NCI-H1105 treated with DMSO at 0.1 percent for 48 hours (cell line): ENCODE data around the gene OR2A2.
"Not testable (repeated sequence)": the region's sequence is repeated elsewhere in the genome, so short reads cannot be mapped to it uniquely, and the experiment has no call there.

Source experiments
- DNase-seq: peaks from one replicate; lab custom pipeline; 2025; lab: John Stamatoyannopoulos, UW

The OR2A2 gene

DNA sequence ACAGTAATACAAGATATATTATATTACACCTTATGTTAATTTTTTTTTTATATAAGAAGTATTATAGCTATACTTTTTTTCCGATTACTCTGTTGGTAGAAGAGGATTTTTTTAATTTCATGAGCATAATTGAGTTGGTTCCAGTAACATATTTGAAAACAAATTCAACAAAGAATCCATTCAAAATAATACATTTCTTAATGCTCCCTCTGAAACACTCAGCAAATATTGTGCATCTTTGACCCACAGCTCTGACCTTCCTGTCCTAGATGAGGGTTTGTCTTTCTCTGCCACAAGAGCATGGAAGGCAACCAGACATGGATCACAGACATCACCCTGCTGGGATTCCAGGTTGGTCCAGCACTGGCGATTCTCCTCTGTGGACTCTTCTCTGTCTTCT, at the start of gene OR2A2:
Gene OR2A2, plus strand, starts transcription at position 301 of the 400 bp plus-strand sequence. Its CDS starts 0 bp downstream, at position 301.
- DNase-seq: no peak

DNA sequence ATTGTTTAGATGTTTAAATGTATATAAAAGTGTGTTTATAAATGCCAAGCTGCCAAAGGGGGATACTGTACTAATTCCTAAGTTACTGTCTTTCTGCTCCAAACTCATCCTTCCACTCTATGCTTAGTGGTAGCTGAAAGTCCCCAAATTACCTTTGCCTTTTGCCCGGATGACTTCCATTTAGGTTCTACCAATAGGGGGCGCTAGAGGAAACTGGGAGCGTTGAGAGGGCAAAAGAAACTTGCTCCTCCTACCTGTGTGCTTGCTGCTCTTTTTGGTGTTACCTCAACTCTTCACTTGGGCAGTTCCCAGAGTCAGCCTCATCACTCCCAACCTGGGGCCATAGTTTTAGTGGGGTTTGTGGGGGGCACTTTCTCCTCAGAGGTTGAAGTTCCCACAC, 45.7 kb upstream of the OR2A2 start:
- no peak for DNase-seq

DNA sequence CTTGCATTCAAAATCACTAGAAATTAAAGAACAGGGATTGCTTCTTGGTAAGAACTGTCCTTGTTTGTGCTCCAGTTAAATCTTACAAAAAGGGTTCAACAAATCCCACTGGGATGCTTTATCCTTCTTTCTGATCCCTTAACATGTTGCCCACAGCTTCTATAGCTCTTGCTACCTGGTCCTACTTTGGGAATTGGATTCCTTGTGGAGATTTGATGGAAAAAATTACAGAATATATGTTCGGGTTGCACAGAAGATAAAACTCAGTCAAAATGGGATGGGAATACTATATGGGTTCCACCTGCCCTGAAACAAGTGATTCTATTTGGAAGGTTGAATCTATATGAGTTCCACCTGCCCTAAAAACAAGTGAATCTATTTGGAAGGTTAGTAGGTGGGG, 39.9 kb upstream of the OR2A2 start, which contains the start of gene OR2A25:
Gene OR2A25, plus strand, starts transcription at position 301 of the 400 bp plus-strand sequence. CDS start 4,409 bp downstream, outside the sequence.
- no peak for DNase-seq

DNA sequence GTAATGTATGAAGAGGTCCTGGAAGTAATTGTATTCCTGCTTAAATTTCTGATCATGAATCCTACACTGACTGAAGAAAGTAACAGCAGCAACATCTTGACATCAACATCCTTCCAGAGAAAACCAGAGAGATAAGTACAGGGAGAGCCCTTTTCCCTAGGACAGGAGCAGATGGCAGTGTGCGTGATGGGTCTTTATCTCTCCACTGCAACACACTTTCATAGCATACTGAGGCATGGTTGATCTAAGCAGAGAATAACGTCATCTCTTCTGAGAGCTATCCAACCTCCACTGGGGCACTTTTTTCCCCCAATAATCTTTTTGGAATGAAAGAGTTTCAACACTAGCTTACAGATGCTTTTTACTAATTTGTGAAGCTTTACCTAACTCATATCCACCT, 39.4 kb upstream of the OR2A2 start:
- DNase-seq: no peak

GRCh38 chr7:144074374-144074773, 35.0 kb upstream of the OR2A2 start:
- DNase-seq: no peak

GRCh38 chr7:144085978-144086377, 23.4 kb upstream of the OR2A2 start, which contains the start of gene OR2A12:
TSS of gene OR2A12 (plus strand) at chr7:144086278. CDS start at chr7:144095108, 8,830 bp downstream.
- DNase-seq: no peak

GRCh38 chr7:144086730-144087129, 22.7 kb upstream of the OR2A2 start:
- no peak for DNase-seq

- DNase-seq: no peak
Observed at GRCh38 chr7:144087230-144087629, 22.2 kb upstream of the OR2A2 start.

DNA sequence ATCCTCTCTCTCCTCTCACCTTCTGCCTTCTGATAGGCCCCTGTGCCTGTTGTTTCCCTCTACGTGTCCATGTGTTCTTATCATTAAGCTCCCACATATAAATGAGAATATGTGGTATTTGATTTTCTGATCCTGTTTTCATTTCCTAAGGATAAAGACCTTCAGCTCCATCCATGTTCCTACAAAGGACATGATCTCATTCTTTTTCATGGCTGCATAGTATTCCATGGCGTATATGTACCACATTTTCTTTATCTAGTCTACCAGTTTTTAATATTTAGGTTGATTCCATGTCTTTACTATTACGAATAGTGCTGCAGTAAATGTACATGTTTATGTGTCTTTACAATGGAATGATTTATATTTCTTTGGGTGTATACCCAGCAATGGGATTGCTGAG, 18.7 kb upstream of the OR2A2 start:
- DNase-seq: no peak

- no peak for DNase-seq
Observed at GRCh38 chr7:144098776-144099175, 10.6 kb upstream of the OR2A2 start.

DNA sequence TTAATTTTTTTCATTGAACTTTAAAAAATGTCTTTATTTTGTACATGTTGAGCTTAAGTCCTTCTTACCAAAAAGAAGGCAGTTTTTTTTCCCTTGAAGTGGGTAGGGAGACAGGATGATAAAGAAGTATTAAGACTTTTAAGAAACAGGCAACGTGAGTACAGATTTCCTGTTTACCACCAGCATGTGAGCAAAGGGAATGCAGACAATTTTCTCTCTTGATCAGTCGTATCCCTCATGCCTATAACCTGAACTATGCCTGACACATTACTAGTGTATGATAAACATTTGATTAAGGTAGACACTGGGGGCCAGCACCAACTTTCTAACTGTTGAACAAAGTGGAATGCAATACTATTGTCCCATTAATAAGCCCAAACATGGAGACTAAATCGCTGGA, 8.8 kb upstream of the OR2A2 start:
- DNase-seq: no peak

- DNase-seq: no peak
Observed at GRCh38 chr7:144102041-144102440, 7.3 kb upstream of the OR2A2 start.

DNA sequence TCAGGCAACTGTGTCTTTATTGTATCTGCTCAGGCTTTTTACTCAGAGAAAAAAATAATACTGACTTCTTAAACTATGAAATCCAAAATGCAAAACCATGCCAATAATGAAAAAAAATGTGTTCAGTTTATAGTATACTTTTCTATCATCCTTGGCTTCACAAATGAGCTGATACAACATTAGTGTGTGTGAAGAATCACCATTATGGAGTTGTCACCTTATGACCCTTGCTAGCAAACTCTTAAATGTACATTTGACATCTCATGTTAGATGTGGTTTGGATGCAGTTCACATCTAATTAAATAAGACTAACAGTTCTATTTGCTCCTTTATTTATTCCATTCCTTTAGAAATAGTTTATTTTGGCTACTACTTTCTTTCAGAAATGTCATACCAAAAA, 4.2 kb upstream of the OR2A2 start:
- no peak for DNase-seq

GRCh38 chr7:144110272-144110671, 889 bp downstream of the OR2A2 start:
- no peak for DNase-seq

DNA sequence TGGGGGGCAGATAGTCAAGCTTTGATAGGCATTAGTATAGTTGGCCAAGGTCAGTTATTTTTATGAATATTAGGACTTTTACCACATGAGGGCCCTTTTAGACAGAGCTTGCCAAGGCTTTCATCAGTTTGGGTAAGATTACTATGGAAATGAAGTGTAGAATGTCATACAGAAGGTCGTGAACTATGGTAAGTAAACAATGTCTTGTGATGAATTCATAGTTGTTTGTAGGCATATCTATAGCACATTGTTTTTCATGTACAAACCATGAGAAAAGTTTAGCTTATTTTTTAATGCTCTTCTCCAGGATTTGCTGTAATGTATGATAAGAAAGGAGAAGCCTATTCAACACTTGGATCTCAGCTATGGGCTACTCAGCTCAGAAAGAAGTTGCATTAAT, 4.3 kb downstream of the OR2A2 start:
- no peak for DNase-seq

- no peak for DNase-seq
Observed at GRCh38 chr7:144118341-144118740, 9.0 kb downstream of the OR2A2 start.

GRCh38 chr7:144122876-144123275, 13.5 kb downstream of the OR2A2 start, which contains the start of gene OR2A14:
TSS of gene OR2A14 (plus strand) at chr7:144123176. CDS start at chr7:144129113, 5,937 bp downstream.
- DNase-seq: no peak

DNA sequence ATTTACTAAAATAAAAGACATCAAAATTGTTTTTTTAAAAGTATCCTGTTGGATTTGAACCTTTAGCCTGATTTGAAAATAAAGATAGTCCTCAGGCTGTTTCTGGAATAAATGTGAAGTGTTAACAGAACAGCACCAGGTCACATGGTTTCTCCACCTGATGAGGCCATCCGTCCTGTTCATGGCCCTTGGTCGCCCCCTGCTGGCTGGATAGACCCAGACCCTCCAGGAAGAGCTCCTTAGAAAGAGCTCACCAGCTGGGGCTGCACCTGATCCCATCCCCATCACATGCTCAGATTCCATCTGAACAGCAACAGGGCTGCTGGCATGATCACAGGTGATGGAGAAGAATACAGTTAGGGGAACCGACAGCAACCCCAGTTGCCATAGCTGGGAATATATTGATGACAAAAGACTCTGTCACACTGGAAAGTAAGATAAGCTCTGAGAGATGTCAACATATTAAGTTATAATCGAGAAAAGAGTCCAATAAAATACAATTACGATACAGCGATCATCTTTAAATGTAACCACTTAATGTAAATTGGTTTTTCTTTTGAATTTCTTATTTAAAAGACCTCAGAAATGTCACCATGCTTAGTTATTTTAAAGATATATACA, 18.4 kb downstream of the OR2A2 start:
- peak; percentile 79 for DNase-seq

DNA sequence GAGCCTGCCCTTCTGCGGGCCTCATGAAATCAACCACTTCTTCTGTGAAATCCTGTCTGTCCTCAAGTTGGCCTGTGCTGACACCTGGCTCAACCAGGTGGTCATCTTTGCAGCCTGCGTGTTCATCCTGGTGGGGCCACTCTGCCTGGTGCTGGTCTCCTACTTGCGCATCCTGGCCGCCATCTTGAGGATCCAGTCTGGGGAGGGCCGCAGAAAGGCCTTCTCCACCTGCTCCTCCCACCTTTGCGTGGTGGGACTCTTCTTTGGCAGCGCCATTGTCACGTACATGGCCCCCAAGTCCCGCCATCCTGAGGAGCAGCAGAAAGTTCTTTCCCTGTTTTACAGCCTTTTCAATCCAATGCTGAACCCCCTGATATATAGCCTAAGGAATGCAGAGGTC, 20.2 kb downstream of the OR2A2 start:
- DNase-seq: not testable (repeated sequence)

- no peak for DNase-seq
Observed at GRCh38 chr7:144130730-144131129, 21.3 kb downstream of the OR2A2 start.

DNA sequence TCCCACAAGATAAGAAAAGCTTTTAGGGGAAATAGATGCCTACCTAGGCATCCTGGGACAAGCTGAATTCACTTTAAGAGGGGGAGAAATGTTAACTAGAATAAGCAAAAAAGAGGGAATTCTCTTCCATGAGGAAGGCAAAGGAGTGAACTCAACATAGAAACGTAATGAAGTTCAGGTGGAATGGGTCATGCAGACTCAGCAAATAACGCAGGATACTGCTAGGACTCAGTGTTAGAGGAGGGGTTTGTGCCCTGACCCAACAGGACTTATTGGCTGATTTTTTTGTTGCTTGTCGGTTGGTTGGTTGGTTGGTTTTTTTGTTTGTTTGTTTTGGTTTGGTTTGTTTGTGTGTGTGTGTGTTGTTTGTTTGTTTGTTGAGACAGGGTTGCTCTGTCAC, 22.9 kb downstream of the OR2A2 start:
- no peak for DNase-seq

GRCh38 chr7:144133307-144133706, 23.9 kb downstream of the OR2A2 start:
- DNase-seq: no peak

DNA sequence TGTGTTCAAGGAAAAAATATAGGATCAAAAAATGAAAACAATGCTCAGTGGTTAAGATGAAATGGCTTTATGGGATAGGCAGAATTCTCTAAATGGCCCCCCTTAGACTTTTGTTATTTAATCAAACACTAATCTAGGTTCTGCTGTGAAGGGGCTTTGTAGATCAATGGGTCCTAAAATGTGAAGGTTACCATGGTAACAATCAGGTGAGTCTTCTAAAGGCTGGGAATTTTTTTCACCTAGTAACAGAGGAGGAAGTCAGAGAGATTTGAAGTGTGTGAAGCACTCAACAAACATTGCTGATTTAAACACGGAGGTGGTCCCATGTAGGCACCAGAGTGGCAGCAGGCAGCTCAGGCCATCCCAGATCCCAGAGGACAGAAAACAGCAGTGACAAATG, 24.7 kb downstream of the OR2A2 start:
- no peak for DNase-seq

GRCh38 chr7:144137501-144137900, 28.1 kb downstream of the OR2A2 start:
- no peak for DNase-seq
